ENCODE measurements around the gene CAMTA2. TPM values are rescaled to one million over a fixed set of nuclear protein-coding genes. Genes with fewer than 3 reads are reported as not detected.

CAMTA2 gene
- polyA plus RNA-seq, 3 donors = 7.1 to 88.9 (median 7.6) TPM

- H3K27me3 Mint-ChIP-seq (ENCODE audit: low read depth in 3 of 3) = peaks cover 0 to 3% (median 3%) of the 10 kb centered on the region in 3 donors
- Histone ChIP-seq H3K4me2 (replicated peaks; ENCODE audit: extremely low read depth, low read length, poor library complexity, severe bottlenecking) (no peak overlapping the region), H3K36me3 (replicated peaks in 1 of 2; ENCODE audit: control insufficient read depth in 1 of 2, insufficient read depth in 2 of 2, low read length in 2 of 2) (peaks cover 56 to 77% of the 10 kb centered on the region in 2 donors), H3K27me3 (ENCODE audit: control insufficient read depth in 2 of 2, insufficient read depth in 2 of 2, low read length in 2 of 2) (no peaks in the 10 kb centered on the region), H3K4me1 (ENCODE audit: control insufficient read depth in 1 of 2, insufficient read depth in 2 of 2, low read length in 2 of 2) (peaks cover 6 to 9% of the 10 kb centered on the region in 2 donors), H3K79me2 (ENCODE audit: insufficient read depth, low read length) (no peaks in the 10 kb centered on the region), H2AFZ (ENCODE audit: insufficient read depth, low read depth, low read length, poor library complexity, severe bottlenecking) (no peak overlapping the region), H3K27ac (ENCODE audit: low read depth in 1 of 2, low read length in 2 of 2) (no peak overlapping the region), H3K4me3 (replicated peaks in 1 of 3; ENCODE audit: low read depth in 2 of 3, low read length in 3 of 3) (no peak overlapping the region), H4K20me1 (ENCODE audit: insufficient read depth, low read length) (no peaks in the 10 kb centered on the region), H3K9me3 (replicated peaks in 1 of 2; ENCODE audit: control insufficient read depth in 1 of 2, insufficient read depth in 1 of 2, low read length in 2 of 2) (no peaks in the 10 kb centered on the region), H3K9ac (ENCODE audit: insufficient read depth, low read length, poor library complexity, severe bottlenecking) (no peak overlapping the region)
- no peak for DNase-seq
- intact Hi-C loops (cut with micrococcal nuclease) = no loop called here
- H3K4me3 Mint-ChIP-seq = peak overlapping the region in 1 of 2 donors; percentile 27
- H3K9me3 Mint-ChIP-seq = peaks cover 0 to 1% (median 0%) of the 10 kb centered on the region in 7 donors
- TF ChIP-seq CTCF (IDR thresholded peaks at IDR 0.05) = no peak
- no peak overlapping the region for H3K27ac Mint-ChIP-seq
- 88% methylated on average over 6 of the region's 6 CpGs for WGBS (ENCODE audit: insufficient coverage)
- H3K4me1 Mint-ChIP-seq = peaks cover 13% of the 10 kb centered on the region
- H3K36me3 Mint-ChIP-seq = peaks cover 79 to 93% of the 10 kb centered on the region in 2 donors
Measured at GRCh38 chr17:5011928-5012327, 24.5 kb upstream of the CAMTA2 start.

GRCh38 chr17:5003214-5003867 lies 15.9 kb upstream of the CAMTA2 start:
- Mint-ChIP-seq H3K27ac (peak overlapping the region in 1 of 7 donors; percentile 20), H3K27me3 (ENCODE audit: low read depth in 3 of 3) (peaks cover 0 to 8% (median 1%) of the 10 kb centered on the region in 3 donors), H3K4me3 (no peak overlapping the region), H3K4me1 (peaks cover 23% of the 10 kb centered on the region), H3K9me3 (peaks cover 0 to 2% (median 0%) of the 10 kb centered on the region in 7 donors), H3K36me3 (peaks cover 74 to 85% of the 10 kb centered on the region in 2 donors)
- WGBS (ENCODE audit: insufficient coverage) = 98% methylated on average over 10 of the region's 18 CpGs
- Histone ChIP-seq H3K79me2 (ENCODE audit: insufficient read depth, low read length) (peaks cover 7% of the 10 kb centered on the region), H3K27me3 (ENCODE audit: control insufficient read depth in 2 of 2, insufficient read depth in 2 of 2, low read length in 2 of 2) (no peaks in the 10 kb centered on the region), H3K9ac (ENCODE audit: insufficient read depth, low read length, poor library complexity, severe bottlenecking) (no peak overlapping the region), H3K27ac (ENCODE audit: low read depth in 1 of 2, low read length in 2 of 2) (no peak overlapping the region), H3K4me1 (ENCODE audit: control insufficient read depth in 1 of 2, insufficient read depth in 2 of 2, low read length in 2 of 2) (peaks cover 13 to 16% of the 10 kb centered on the region in 2 donors), H4K20me1 (ENCODE audit: insufficient read depth, low read length) (peaks cover 26% of the 10 kb centered on the region), H3K36me3 (replicated peaks in 1 of 2; ENCODE audit: control insufficient read depth in 1 of 2, insufficient read depth in 2 of 2, low read length in 2 of 2) (peaks cover 70 to 78% of the 10 kb centered on the region in 2 donors), H3K4me3 (replicated peaks in 1 of 3; ENCODE audit: low read depth in 2 of 3, low read length in 3 of 3) (no peak overlapping the region), H3K4me2 (replicated peaks; ENCODE audit: extremely low read depth, low read length, poor library complexity, severe bottlenecking) (no peak overlapping the region), H3K9me3 (replicated peaks in 1 of 2; ENCODE audit: control insufficient read depth in 1 of 2, insufficient read depth in 1 of 2, low read length in 2 of 2) (no peaks in the 10 kb centered on the region), H2AFZ (ENCODE audit: insufficient read depth, low read depth, low read length, poor library complexity, severe bottlenecking) (no peak overlapping the region)
- TF ChIP-seq CTCF (IDR thresholded peaks at IDR 0.05) = no peak
- no peak for DNase-seq
- intact Hi-C loops (cut with micrococcal nuclease) = no loop called here
